GM13977 (cell line): ENCODE measurements around the gene GABBR2.

Experiments
- DNase-seq: peaks from one replicate; pipeline ENCODE4 v3.0.0; 2012; ENCODE audit warnings: low spot score
- in situ Hi-C: fragments of 300-500 bp; cut with MboI; formaldehyde crosslinking; loops from one replicate; pipeline ENCODE4 v1.12.0; 2022; ENCODE audit warnings: low sequenced_read_pairs, low pct_unique_long_range_greater_than_20kb, mixed read lengths, inconsistent platforms; ENCODE audit not compliant: unreplicated experiment
- TF ChIP-seq, protein P1 (sequence below): IDR thresholded peaks from 2 replicates; pipeline ENCODE4 v1.5.1; 2012; ENCODE audit warnings: mild to moderate bottlenecking, control low read depth; ENCODE audit not compliant: insufficient read depth; ENCODE audit errors: extremely low read depth, missing control alignments

Gene GABBR2

DNA sequence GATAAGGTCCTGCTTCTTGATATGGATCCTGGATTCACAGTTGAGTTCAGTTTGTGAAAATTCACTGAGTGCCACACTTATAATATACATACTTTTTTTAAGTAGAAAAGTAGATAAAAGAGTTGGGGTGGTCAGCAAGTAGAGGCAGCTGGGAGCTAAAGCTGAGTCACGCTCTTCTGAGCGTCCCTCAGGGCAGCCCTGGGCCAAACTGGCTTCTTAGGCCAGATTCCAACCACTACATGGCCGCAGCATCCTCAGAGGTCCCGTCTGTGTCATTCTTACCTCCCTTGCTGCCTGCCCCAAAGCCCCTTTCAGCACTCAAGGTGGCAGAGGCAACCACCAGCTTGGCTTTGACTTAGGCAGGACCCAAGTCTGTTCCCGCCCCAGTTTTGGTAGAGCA is 329.9 kb downstream of the GABBR2 start:
- DNase-seq, result no peak
- TF ChIP-seq, protein P1, sequence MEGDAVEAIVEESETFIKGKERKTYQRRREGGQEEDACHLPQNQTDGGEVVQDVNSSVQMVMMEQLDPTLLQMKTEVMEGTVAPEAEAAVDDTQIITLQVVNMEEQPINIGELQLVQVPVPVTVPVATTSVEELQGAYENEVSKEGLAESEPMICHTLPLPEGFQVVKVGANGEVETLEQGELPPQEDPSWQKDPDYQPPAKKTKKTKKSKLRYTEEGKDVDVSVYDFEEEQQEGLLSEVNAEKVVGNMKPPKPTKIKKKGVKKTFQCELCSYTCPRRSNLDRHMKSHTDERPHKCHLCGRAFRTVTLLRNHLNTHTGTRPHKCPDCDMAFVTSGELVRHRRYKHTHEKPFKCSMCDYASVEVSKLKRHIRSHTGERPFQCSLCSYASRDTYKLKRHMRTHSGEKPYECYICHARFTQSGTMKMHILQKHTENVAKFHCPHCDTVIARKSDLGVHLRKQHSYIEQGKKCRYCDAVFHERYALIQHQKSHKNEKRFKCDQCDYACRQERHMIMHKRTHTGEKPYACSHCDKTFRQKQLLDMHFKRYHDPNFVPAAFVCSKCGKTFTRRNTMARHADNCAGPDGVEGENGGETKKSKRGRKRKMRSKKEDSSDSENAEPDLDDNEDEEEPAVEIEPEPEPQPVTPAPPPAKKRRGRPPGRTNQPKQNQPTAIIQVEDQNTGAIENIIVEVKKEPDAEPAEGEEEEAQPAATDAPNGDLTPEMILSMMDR, result no peak
- in situ Hi-C loops, result no loop called here

DNA sequence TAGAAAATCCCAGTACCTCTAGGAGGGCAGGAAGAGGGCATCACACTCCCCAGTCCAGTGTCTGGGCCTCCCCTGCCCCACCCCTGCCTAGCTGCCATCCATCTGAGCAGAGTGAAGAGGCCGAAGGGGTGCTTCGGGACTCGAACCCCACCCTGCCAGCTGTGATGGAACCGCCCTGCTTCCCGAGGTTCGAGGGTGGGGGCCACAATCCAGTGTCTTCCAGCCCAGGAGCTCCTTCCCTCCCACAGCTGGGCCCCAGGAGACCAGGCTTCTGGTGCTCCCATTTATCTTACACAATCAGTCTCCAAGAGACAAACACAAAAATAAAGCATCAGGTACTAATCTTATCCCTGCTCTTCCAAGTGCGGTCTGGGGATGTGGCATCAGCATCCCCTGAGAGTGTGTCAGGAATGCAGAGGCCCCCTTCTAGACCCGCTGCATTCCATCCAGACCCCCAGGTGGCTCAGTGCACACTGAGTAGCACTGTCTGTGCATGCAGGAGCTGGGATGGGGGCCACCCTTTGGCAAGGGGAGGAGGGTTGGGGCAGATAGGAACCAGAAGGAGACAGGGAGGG is 330.4 kb downstream of the GABBR2 start:
- in situ Hi-C loops, result no loop called here
- DNase-seq, result no peak
- TF ChIP-seq, protein P1, result no peak

DNA sequence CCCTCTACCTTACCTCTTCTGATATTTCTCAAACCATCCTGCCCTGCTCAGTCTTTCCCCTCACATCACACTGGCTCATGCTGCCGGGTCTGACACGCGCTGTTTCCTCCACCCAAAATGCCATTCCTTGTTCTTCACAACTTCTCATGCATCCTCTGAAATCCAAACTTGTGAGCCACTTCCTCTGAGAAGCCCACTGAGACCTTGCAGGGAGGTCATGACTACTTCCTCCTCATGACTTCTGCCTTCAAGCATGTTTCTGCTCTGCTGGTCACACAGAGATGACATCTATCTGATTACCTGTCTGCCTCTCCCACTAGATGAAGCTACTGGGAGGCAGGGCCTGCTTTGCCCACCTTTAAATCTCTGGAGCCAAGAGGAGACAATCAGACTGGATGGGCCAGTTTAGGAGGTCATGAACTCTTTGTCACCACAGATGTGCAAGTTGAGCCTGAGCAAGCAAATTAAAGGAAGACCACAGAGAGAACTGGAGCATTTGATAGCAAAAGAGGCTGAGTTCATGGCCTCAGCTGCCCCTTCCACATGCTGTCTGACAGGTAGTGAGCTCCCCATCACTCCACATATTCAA is 333.5 kb downstream of the GABBR2 start:
- TF ChIP-seq, protein P1, result no peak
- no peak for DNase-seq
- in situ Hi-C loops, result no loop called here

DNA sequence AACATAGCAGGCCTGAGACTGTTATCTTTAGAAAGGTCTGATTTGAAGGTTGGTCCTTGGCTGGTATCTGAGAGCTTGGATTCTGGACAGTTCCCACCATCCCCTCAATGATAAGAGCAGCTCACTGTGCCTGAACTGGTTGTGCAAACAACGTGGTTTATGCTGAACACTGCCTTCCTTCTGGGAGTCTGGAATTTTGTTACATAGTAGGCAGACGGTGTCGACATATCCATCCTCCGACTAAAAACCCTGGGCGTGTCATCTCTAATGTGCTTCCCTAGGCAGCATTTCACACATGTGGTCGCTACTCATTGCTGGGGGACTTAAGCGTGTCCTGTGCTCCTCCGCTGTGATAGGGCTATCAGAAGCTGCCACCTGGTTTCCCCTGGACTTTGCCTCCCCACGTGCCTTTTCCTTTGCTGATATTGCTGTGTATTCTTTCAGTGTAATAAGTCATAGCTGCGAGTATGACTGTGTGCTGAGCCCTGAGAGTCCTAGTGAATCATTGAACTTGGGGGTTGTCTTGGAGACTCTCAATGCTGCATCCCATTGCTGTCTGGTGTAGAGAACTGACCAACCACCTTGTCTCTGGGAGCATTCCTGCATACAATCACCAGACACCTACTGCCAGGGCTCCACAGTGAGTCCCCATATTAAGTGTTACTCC is 334.2 kb downstream of the GABBR2 start:
- in situ Hi-C loops, result no loop called here
- TF ChIP-seq, protein P1, result no peak
- no peak for DNase-seq

DNA sequence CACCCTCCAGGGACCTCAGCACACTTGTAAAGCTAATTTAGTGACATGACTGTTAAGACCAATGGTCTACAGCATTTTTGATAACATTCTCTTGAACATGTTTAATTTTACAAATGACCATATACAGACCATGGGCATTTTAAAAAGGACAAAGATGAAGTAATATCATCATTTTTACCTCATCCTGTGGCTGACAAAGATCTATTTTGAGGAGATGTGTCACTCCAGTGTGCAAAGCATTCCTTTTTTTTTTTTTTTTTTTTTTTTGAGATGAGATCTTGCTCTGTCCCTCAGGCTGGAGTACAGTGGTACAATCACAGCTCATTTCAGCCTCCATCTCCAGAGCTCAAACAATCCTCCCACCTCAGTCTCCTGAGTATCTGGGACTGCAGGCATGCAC is 335.1 kb downstream of the GABBR2 start:
- no peak for DNase-seq
- in situ Hi-C loops, result no loop called here
- TF ChIP-seq, protein P1, result no peak

DNA sequence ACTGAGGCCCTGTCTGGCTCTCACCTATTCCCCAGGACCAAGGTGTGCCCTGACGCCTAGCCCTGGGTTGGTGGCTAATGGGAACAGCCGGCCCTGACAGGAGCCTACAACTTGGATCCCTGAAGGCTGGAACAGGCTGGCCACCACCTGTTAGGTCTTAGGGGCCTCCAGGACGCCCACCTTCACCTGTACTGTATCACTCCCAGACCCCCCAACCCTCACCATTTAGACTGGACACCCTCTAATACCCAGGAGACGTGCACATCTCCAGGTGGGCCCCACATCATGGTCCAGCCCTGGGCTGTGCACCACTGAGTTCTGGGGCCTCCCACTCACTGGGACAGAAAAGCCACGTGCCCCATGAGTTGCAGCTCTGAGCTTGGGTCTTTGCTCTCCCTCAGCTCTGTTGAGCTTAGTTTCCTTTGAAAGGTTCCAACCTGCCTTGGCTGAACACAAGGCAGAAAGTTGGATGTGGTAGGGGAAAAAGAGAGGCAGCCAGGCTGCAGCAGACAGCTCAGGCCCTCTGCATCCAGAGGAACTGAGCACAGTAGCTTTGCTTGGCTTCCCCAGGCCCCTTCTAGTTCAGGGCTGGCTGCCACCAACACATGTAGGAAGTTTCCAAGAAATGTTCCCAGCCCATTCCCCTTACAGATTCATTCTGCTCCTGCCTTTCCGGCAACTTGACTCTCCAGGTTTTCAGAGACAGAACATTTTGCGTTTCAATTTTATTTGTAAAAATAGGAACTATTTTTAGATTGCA is 336.5 kb downstream of the GABBR2 start:
- in situ Hi-C loops, result no loop called here
- DNase-seq, result no peak
- TF ChIP-seq, protein P1, result no peak
